Measurements from ENCODE around the gene EPYC.

The EPYC gene

DNA sequence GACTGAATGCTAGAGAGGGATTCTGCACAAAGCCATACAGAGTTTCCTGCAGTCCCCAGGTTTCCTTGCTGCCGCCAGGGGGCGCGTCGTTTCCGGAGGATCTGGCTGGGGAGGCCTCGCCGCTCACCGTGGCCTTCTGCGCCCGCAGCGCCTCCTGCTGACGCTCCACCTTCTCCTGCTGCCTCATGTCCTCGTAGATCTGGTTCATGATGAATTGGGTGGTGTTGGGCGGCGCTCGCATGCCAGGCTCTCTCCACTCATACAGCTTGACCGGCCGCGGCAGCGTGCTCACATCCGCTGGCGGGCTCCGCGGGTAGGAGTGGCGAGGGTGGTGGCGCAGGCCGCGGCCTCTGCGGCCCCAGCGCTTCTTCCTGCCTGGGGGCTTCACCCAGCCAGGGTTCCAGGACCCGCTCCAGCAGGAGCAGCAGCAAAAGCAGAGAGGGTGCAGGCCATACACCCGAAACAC, 50.8 kb downstream of the EPYC start:
- DNase-seq, result no peak

DNA sequence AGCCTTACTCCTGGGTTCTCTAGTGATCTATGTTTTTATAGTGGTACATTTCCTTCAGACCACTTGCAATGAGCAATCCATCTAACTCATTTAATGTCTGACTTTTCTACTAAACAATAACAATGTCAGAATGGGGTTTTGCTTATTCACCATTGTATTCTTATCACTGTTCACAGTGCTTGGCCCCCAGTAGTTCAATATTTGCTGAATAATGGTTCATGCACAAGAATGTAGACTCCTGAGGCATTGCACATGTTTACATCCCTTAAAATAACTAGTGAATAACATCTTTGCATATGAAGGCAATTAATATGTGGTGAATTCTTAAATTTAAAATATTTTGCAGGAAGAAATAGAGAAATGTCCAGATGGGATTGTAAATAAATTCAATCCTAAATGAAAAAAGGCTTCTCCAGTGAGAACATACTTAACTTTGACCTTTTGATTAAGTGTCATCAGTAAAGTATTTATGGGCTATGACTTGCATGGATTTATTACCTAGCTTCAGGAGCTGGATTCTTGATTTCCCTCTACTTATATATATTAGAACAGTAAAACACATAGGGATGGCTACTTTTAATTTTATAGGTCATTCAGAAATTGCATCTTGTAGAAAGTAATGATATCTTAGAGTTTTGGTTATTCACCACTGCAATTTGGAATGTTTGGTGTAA, 53.2 kb downstream of the EPYC start:
- no peak for DNase-seq

DNA sequence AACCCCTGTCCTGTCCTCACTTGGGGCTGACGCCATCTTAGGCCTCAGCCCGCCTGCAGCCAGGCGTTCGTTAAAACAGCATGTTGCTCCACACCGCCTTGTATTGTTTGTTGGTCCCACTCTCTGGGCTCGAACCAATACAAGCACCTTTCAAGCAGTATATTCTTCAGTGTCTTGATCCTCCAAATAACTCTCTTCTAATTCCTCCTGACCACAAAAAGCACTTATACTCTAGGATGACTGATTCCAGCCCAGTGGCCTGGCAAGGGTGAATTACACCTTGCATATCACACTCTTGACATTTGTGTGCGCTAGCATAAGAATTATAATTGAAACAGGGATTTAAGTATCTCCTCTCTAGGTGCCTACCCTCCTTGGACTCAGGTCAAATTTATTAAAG, 56.9 kb downstream of the EPYC start:
- DNase-seq, result no peak

- no peak for DNase-seq
Observed at GRCh38 chr12:90945070-90945649, 59.6 kb downstream of the EPYC start.

DNA sequence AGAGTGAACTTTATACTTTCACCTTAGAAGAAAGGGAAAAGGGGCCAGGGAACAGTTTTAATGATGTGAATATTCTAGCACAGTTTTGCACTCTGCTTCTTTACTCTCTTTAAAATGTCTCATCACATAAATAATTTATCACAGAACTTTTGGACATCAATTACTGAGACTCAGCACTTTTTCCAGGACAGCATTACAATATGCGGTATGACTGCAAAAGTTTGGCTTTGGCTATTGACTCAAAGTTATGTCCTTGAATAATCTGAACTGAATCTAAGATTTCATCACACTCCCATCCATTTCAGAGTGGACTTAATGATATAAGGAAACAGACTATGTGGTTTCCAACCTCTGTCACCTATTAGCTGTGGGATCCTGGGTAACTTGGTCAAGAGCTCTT, 61.5 kb downstream of the EPYC start:
- no peak for DNase-seq

GRCh38 chr12:90940872-90941499, 63.8 kb downstream of the EPYC start:
- DNase-seq, result no peak

DNA sequence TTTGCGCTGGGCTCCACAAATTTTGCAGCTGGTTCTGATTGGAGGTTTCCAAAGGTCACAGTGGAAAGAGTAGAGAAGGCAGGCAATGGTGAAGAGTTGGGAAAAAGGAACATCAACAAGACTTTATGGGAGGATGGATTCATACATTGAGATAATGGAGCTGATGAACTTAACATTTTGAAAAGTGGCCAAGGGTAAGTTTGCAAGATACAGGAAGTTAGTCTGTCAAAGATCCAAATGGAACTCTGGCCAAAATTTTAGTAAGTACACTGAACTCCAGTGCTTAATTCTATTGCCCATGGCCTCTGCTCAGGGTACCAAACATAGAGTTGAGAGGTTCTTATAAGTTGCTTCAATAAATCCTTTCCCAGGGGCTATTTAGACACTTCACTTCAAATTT, 65.4 kb downstream of the EPYC start:
- no peak for DNase-seq

- no peak for DNase-seq
Observed at GRCh38 chr12:90938451-90938850, 66.3 kb downstream of the EPYC start.

- DNase-seq, result no peak
Observed at GRCh38 chr12:90937651-90938050, 67.1 kb downstream of the EPYC start.

DNA sequence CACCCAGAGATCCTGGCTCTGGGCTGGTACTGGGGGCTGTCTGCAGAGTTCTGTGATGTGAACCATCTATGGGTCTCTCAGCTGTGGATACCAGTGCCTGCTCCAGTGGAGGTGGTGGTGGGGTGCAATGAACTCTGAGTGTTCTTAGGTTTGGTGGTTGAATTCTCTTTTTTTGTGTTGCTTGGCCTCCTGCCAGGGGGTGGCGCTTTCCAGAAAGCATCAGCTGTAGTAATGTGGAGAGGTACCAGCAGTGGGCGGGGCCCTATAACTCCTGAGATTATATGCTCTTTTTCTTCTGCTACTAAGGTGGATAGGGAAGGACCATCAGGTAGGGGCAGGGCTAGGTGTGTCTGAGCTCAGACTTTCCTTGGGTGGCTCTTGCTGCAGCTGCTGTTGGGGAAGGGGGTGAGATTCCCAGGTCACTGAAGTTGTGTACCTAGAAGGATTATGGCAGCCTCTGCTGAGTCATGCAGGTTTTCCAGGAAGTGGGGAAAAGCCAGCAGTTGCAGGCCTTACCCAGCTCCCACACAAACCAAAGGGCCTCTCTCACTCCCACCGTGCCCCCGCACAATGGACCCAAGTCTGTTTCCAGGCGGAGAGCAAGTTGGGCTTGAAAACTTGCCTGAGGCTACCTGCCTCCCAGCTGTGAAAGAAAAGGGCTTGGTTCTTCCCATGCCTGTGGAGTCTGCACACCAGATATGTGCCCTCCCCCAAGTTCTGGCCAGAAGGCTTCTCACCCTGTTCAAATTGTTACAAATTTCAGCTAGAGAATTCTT, 68.4 kb downstream of the EPYC start:
- no peak for DNase-seq

GRCh38 chr12:90925562-90925961, 79.2 kb downstream of the EPYC start:
- no peak for DNase-seq

DNA sequence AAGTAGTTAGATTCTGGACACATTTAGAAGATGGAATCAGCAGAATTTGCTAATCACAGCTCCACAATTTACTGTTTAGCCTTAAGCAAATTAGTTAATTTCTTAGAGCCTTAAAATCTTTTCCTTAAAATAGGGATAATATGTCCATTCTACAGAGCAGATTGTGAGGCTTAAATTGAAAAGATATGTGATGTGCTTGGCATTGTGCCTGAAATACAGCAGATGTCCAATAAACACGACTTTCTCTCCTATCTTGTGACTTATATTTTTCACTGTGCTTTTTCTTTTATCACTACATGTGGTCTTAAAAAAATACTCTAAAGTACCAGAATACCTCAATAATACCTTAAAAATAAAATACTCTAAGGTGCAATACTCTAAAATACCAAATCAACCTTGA, 80.4 kb downstream of the EPYC start:
- no peak for DNase-seq

DNA sequence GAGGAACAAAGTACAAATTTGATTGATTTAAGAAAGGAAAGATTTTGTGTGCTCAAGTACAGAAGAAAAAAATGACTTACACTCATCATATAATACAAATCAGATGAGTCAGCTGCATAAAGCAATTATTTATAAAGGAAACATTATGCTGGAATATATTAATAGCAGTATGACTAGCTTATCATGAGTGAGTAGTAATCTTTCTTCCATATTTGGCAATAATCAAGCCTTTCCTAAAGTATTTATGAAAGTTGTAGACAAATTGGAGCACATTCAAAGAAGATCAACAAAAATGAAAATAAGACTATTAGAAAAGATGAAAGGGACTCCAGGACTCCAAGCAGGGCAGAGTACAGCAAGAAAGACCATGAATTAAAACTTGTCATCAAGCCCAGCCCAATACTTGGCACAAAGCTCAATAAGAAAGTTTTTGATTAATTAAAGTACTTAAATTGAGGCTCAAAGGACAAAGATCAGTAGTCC, 82.6 kb downstream of the EPYC start:
- no peak for DNase-seq

- DNase-seq, result no peak
Observed at GRCh38 chr12:90921536-90921935, 83.2 kb downstream of the EPYC start.

DNA sequence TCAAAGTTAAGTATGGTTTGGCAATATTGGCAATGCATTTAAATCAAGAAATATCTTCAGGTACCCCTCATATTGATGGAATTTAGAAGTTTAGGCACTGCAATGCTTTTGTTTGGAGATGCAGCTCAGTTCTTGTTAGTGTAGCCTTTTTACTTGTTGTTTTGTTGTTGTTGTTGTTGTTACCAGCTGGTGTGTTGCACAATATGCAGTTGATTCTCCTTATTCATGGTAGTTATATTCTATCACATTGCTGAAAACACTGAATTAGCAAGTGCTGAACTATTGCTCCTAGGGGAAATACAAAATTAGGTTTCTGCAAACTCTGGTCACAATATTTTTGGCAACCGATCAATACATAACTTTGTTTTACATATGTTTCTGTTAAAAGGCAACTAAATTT, 84.5 kb downstream of the EPYC start:
- no peak for DNase-seq

GRCh38 chr12:90917431-90917830, 87.3 kb downstream of the EPYC start:
- DNase-seq, result no peak

- DNase-seq, result no peak
Observed at GRCh38 chr12:90916516-90916915, 88.3 kb downstream of the EPYC start.

DNA sequence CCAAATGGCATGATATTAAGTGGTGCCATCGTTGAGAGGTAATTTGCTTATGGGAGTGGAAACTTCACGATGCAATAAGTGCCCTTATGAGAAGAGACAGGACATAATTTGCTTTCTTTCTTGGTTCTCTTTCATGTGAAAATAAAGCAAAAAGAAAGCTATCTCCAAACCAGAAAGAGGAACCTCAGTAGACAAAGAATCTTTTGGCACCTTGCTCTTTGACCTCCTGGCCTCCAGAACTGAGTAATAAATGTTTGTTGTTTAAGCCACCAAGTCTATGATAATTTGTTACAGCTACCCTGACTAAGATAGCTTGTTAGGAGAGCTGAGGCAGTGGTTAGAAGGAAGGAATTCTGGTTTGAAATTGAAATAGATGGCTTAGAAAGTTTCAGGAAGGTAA, 89.4 kb downstream of the EPYC start:
- DNase-seq, result no peak
